ENCODE measurements around the gene RAP1A. TPM values are rescaled to one million over a fixed set of nuclear protein-coding genes. Genes with fewer than 3 reads are reported as not detected.
A peak's percentile ranks its signal among the peaks of the same experiment; 100 is the strongest.

Gene RAP1A
- total RNA-seq, 3 donors from 2014 or later: 45.9 to 72.8 (median 54.9) TPM

GRCh38 chr1:111735858-111736544, 116.4 kb downstream of the RAP1A start:
- no peak for TF ChIP-seq POLR2AphosphoS5 (IDR thresholded peaks at IDR 0.05)
- no peak for TF ChIP-seq CTCF (IDR thresholded peaks at IDR 0.05)
- TF ChIP-seq POLR2A (IDR thresholded peaks at IDR 0.05): no peak
- Histone ChIP-seq H3K27me3 (no peaks in the 10 kb centered on the region), H3K4me1 (peaks cover 4 to 9% of the 10 kb centered on the region in 2 donors), H3K36me3 (no peaks in the 10 kb centered on the region), H3K4me3 (no peak overlapping the region), H3K9me3 (no peaks in the 10 kb centered on the region), H3K27ac (no peak overlapping the region)
- intact Hi-C loops (cut with DNase I; ENCODE audit: low total_unique reads): no loop called here
- no peak for DNase-seq (ENCODE audit: low spot score in 2 of 2)

- no peak for DNase-seq (ENCODE audit: low spot score in 2 of 2)
- no peaks in the 10 kb centered on the region for H3K9me3 ChIP-seq
- H3K4me1 ChIP-seq: peaks cover 4 to 9% of the 10 kb centered on the region in 2 donors
- H3K27ac ChIP-seq: peak overlapping the region in 1 of 2 donors; percentile 8
- H3K36me3 ChIP-seq: no peaks in the 10 kb centered on the region
- H3K4me3 ChIP-seq: no peak overlapping the region
- no peaks in the 10 kb centered on the region for H3K27me3 ChIP-seq
- TF ChIP-seq CTCF (IDR thresholded peaks at IDR 0.05) (no peak), POLR2A (IDR thresholded peaks at IDR 0.05) (no peak), POLR2AphosphoS5 (IDR thresholded peaks at IDR 0.05) (no peak)
- intact Hi-C loops (cut with DNase I; ENCODE audit: low total_unique reads): no loop called here
Measured at GRCh38 chr1:111736548-111737215, 117.1 kb downstream of the RAP1A start.

- Histone ChIP-seq H3K27me3 (no peaks in the 10 kb centered on the region), H3K27ac (peak overlapping the region; percentile 91 to 95), H3K36me3 (no peaks in the 10 kb centered on the region), H3K4me1 (peaks cover 4 to 9% of the 10 kb centered on the region in 2 donors), H3K9me3 (no peaks in the 10 kb centered on the region), H3K4me3 (peak overlapping the region; percentile 54 to 89 (median 69))
- TF ChIP-seq POLR2A (IDR thresholded peaks at IDR 0.05) (no peak), CTCF (IDR thresholded peaks at IDR 0.05) (no peak), POLR2AphosphoS5 (IDR thresholded peaks at IDR 0.05) (no peak)
- intact Hi-C loops (cut with DNase I; ENCODE audit: low total_unique reads): no loop called here
- DNase-seq (ENCODE audit: low spot score in 2 of 2): no peak
Measured at GRCh38 chr1:111737216-111738132, 117.9 kb downstream of the RAP1A start.

- Histone ChIP-seq H3K9me3 (no peaks in the 10 kb centered on the region), H3K36me3 (no peaks in the 10 kb centered on the region), H3K27ac (peak overlapping the region; percentile 91 to 95), H3K27me3 (no peaks in the 10 kb centered on the region), H3K4me1 (peaks cover 4 to 9% of the 10 kb centered on the region in 2 donors), H3K4me3 (peak overlapping the region; percentile 54 to 89 (median 69))
- intact Hi-C loops (cut with DNase I; ENCODE audit: low total_unique reads): no loop called here
- TF ChIP-seq POLR2A (IDR thresholded peaks at IDR 0.05) (no peak), POLR2AphosphoS5 (IDR thresholded peaks at IDR 0.05) (no peak), CTCF (IDR thresholded peaks at IDR 0.05) (no peak)
- no peak for DNase-seq (ENCODE audit: low spot score in 2 of 2)
Measured at GRCh38 chr1:111738133-111738435, 118.5 kb downstream of the RAP1A start.
